Tibial nerve (tissue), 4 donors: ENCODE data around the gene HEMK1. TPM values are rescaled to one million over a fixed set of nuclear protein-coding genes. Genes with fewer than 3 reads are reported as not detected.

Experiments
- DNase-seq, 2 donors: peaks; one replicate each; pipeline ENCODE4 v3.0.0-alpha.2; 2019; ENCODE audit warnings: low spot score in 2 of 2
- H3K27ac ChIP-seq, 4 donors: fragments of 200-600 bp; sonication (generic) in 3 of 4; one replicate each; pipeline ENCODE4 v1.5.1; 2017 to 2019; ENCODE audit warnings: mild to moderate bottlenecking in 1 of 4
- H3K27me3 ChIP-seq, 2 donors: fragments of 200-600 bp; sonication (generic) in 1 of 2; one replicate each; pipeline versions ENCODE4 v1.5.1 to v1.6.0; 2017 to 2019
- H3K36me3 ChIP-seq, 3 donors: fragments of 200-600 bp; sonication (generic); one replicate each; pipeline ENCODE4 v1.5.1; 2018 to 2019
- H3K4me1 ChIP-seq, 4 donors: fragments of 200-600 bp; sonication (generic) in 3 of 4; one replicate each; pipeline ENCODE4 v1.5.1; 2017 to 2019
- H3K4me3 ChIP-seq, 4 donors: fragments of 200-600 bp; sonication (generic) in 3 of 4; one replicate each; pipeline ENCODE4 v1.5.1; 2017 to 2019; ENCODE audit warnings: mild to moderate bottlenecking in 1 of 4, moderate library complexity in 1 of 4
- H3K9me3 ChIP-seq, 4 donors: fragments of 200-600 bp; sonication (generic) in 3 of 4; one replicate each; pipeline ENCODE4 v1.5.1; 2017 to 2019
- EP300 ChIP-seq, 2 donors: sonication (generic); formaldehyde crosslinking; IDR thresholded peaks; one replicate each; pipeline ENCODE4 v1.6.1; 2017; ENCODE audit warnings: antibody characterized with exemption in 2 of 2, mild to moderate bottlenecking in 1 of 2
- POLR2A ChIP-seq, 2 donors: fragments of 450-650 bp; IDR thresholded peaks; one replicate each; pipeline ENCODE4 v1.6.1; 2017; ENCODE audit warnings: antibody characterized with exemption in 2 of 2, mild to moderate bottlenecking in 2 of 2, moderate library complexity in 2 of 2
- WGBS, 2 donors: methylation state at CpG; one replicate each; pipeline ENCODE4 v1.1.5; 2018; 5-methylcytosine and 5-hydroxymethylcytosine counted together
- total RNA-seq, 4 donors: library from RNA; depleted of rRNA; stranded (reverse); fragments of >200 nt; gene quantifications; one replicate each; pipeline ENCODE4 v1.1.0, GENCODE V29; 2016
- TF ChIP-seq, protein P1 (sequence below), 5 experiments: fragments of 200-600 bp in 3 of 5; fragments of 450-650 bp in 2 of 5; sonication (generic) in 3 of 5; IDR thresholded peaks; one replicate each; pipeline ENCODE4 v1.5.1; 2016 to 2019; ENCODE audit warnings: antibody characterized with exemption in 5 of 5, mild to moderate bottlenecking in 3 of 5, moderate library complexity in 2 of 5

The HEMK1 gene
- total RNA-seq, 4 donors from 2014 or later, result 6.9 to 10.2 (median 8.8) TPM

DNA sequence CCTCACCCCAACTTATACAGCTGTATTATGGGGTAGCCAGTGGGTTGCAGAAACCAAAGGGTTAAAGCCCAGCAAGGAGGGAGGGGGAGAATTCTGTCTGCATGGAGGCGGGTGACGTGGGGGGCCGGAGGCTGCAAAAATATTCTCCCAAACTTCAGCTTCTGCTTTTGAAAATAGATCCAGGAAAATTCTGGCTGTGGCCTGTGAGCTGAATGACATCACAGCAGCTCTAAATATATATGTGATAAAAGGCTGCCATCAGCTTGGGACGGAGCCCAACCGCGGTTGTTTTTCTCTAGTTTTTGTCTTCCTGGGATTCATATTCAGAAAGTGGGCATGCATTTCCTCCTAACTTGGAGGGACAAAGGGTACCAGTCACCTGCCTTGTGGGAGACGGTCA lies 75.2 kb downstream of the HEMK1 start:
- no peak for DNase-seq
- H3K27ac ChIP-seq, result no peak overlapping the region
- H3K36me3 ChIP-seq, result peaks cover 0 to 99% (median 0%) of the 10 kb centered on the region in 3 donors
- H3K4me1 ChIP-seq, result no peaks in the 10 kb centered on the region
- TF ChIP-seq POLR2A (IDR thresholded peaks at IDR 0.05) (no peak), EP300 (IDR thresholded peaks at IDR 0.05) (no peak)
- no peak overlapping the region for H3K4me3 ChIP-seq
- no peaks in the 10 kb centered on the region for H3K9me3 ChIP-seq
- 44 to 51% methylated on average over 7 of the region's 7 CpGs for WGBS, 2 donors
- no peaks in the 10 kb centered on the region for H3K27me3 ChIP-seq

DNA sequence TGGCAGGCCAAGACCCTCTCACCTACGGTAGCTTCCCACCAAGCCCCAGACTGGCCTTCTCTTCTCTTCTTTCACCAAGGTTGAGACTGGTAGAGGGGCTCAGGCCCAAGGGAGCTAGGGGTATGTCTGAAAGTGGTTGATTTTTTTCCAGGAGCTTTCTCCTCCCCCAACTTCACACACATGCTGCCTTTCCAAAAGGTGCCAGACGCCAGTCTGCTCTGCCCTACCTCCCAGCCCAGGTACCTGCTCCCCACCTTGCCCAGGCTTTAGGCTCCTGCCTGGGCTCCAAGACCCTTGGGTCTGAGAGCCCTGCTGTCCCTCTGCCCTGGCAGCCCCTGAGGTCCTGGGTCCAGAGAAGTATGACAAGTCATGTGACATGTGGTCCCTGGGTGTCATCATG lies 76.1 kb downstream of the HEMK1 start:
- no peak for DNase-seq
- no peaks in the 10 kb centered on the region for H3K27me3 ChIP-seq
- H3K36me3 ChIP-seq, result peaks cover 0 to 94% (median 0%) of the 10 kb centered on the region in 3 donors
- H3K4me1 ChIP-seq, result no peaks in the 10 kb centered on the region
- no peaks in the 10 kb centered on the region for H3K9me3 ChIP-seq
- 77 to 84% methylated on average over 2 of the region's 2 CpGs for WGBS, 2 donors
- H3K27ac ChIP-seq, result no peak overlapping the region
- no peak for TF ChIP-seq POLR2A (IDR thresholded peaks at IDR 0.05)
- TF ChIP-seq, protein P1, sequence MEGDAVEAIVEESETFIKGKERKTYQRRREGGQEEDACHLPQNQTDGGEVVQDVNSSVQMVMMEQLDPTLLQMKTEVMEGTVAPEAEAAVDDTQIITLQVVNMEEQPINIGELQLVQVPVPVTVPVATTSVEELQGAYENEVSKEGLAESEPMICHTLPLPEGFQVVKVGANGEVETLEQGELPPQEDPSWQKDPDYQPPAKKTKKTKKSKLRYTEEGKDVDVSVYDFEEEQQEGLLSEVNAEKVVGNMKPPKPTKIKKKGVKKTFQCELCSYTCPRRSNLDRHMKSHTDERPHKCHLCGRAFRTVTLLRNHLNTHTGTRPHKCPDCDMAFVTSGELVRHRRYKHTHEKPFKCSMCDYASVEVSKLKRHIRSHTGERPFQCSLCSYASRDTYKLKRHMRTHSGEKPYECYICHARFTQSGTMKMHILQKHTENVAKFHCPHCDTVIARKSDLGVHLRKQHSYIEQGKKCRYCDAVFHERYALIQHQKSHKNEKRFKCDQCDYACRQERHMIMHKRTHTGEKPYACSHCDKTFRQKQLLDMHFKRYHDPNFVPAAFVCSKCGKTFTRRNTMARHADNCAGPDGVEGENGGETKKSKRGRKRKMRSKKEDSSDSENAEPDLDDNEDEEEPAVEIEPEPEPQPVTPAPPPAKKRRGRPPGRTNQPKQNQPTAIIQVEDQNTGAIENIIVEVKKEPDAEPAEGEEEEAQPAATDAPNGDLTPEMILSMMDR (IDR thresholded peaks at IDR 0.05), result no peak
- TF ChIP-seq EP300 (IDR thresholded peaks at IDR 0.05), result no peak
- no peak overlapping the region for H3K4me3 ChIP-seq

Other genes starting within 250 kb of the HEMK1 start
- 100 to 1,000 TPM in 2 of 4 donors, 10 to 100 TPM in 2; 86.9 to 169 (median 129) TPM for gene HYAL2, start 246.8 kb upstream of the HEMK1 start, total RNA-seq
- gene TUSC2, start 241.3 kb upstream of the HEMK1 start, total RNA-seq, result 10 to 100 TPM; 19.0 to 31.9 (median 20.8) TPM
- 10 to 100 TPM; 77.4 to 99.0 (median 82.6) TPM for gene RASSF1, start 228.7 kb upstream of the HEMK1 start, total RNA-seq
- 1 to 10 TPM in 2 of 4 donors, under 1 TPM in 1, not detected in 1; 0.30 to 1.7 (median 1.3) TPM for gene ZMYND10, start 223.8 kb upstream of the HEMK1 start, total RNA-seq
- gene NPRL2, start 218.7 kb upstream of the HEMK1 start, total RNA-seq, result 10 to 100 TPM; 22.7 to 35.2 (median 27.2) TPM
- 10 to 100 TPM; 16.2 to 21.6 (median 19.2) TPM for gene CYB561D2, start 218.7 kb upstream of the HEMK1 start, total RNA-seq
- gene TMEM115, start 210.0 kb upstream of the HEMK1 start, total RNA-seq, result 10 to 100 TPM; 56.7 to 72.4 (median 68.2) TPM
- 1 to 10 TPM in 2 of 4 donors, under 1 TPM in 2; 0.84 to 2.0 (median 1.2) TPM for gene CACNA2D2, start 65.9 kb upstream of the HEMK1 start, total RNA-seq
- gene C3orf18, start 1.8 kb upstream of the HEMK1 start, total RNA-seq, result 10 to 100 TPM; 12.2 to 21.1 (median 19.1) TPM
- 10 to 100 TPM in 1 of 4 donors, 1 to 10 TPM in 3; 5.5 to 15.5 (median 5.8) TPM for gene CISH, start 42.3 kb downstream of the HEMK1 start, total RNA-seq
- gene MAPKAPK3, start 47.6 kb downstream of the HEMK1 start, total RNA-seq, result 10 to 100 TPM; 17.2 to 53.7 (median 18.0) TPM
- gene DOCK3, start 105.4 kb downstream of the HEMK1 start, total RNA-seq, result 1 to 10 TPM; 4.0 to 6.3 (median 5.8) TPM